ENCODE measurements around the gene GON7.
A peak's percentile ranks its signal among the peaks of the same experiment; 100 is the strongest.

- TF ChIP-seq, protein P1, sequence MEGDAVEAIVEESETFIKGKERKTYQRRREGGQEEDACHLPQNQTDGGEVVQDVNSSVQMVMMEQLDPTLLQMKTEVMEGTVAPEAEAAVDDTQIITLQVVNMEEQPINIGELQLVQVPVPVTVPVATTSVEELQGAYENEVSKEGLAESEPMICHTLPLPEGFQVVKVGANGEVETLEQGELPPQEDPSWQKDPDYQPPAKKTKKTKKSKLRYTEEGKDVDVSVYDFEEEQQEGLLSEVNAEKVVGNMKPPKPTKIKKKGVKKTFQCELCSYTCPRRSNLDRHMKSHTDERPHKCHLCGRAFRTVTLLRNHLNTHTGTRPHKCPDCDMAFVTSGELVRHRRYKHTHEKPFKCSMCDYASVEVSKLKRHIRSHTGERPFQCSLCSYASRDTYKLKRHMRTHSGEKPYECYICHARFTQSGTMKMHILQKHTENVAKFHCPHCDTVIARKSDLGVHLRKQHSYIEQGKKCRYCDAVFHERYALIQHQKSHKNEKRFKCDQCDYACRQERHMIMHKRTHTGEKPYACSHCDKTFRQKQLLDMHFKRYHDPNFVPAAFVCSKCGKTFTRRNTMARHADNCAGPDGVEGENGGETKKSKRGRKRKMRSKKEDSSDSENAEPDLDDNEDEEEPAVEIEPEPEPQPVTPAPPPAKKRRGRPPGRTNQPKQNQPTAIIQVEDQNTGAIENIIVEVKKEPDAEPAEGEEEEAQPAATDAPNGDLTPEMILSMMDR (IDR thresholded peaks at IDR 0.05) = peak in 2 of 6 experiments; percentile 7 to 29
- TF ChIP-seq POLR2A (IDR thresholded peaks at IDR 0.05) = no peak
These were observed 46.5 kb downstream of the GON7 start for GRCh38 chr14:93160353-93160801.
